Breast epithelium (tissue), 3 donors: ENCODE data around the gene EML1.

Experiments
- POLR2A ChIP-seq: fragments of 450-650 bp; IDR thresholded peaks from one replicate; pipeline ENCODE4 v1.6.1; 2016; ENCODE audit warnings: antibody characterized with exemption, mild to moderate bottlenecking, moderate library complexity
- POLR2AphosphoS5 ChIP-seq, 3 donors: sonication (generic); formaldehyde crosslinking; IDR thresholded peaks; one replicate each; pipeline ENCODE4 v1.6.1; 2017; ENCODE audit warnings: antibody characterized with exemption in 3 of 3
- TF ChIP-seq, protein P1 (sequence below), 3 donors: fragments of 450-650 bp; IDR thresholded peaks; one replicate each; pipeline ENCODE4 v1.5.1; 2016 to 2017; ENCODE audit warnings: antibody characterized with exemption in 3 of 3, mild to moderate bottlenecking in 3 of 3, moderate library complexity in 3 of 3

DNA sequence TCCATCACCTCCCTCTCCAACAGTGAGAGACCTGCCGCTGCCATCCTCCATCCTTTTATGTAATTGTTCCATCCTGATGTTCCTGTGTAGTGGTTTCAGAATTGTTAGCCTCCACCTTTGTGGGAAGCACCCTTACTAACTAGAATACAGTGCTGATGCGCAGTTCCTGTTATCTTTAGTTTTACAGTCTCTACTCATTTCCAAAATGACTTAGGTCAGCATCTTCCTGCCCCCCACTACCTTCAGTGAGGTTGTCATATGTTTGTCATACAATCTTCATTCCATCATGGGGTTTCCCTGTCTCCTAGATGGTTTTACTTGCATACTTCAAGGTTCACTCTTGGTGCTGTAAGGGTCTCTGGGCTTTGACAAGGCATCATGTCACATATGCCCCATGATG lies 69.8 kb downstream of the EML1 start:
- TF ChIP-seq, protein P1, sequence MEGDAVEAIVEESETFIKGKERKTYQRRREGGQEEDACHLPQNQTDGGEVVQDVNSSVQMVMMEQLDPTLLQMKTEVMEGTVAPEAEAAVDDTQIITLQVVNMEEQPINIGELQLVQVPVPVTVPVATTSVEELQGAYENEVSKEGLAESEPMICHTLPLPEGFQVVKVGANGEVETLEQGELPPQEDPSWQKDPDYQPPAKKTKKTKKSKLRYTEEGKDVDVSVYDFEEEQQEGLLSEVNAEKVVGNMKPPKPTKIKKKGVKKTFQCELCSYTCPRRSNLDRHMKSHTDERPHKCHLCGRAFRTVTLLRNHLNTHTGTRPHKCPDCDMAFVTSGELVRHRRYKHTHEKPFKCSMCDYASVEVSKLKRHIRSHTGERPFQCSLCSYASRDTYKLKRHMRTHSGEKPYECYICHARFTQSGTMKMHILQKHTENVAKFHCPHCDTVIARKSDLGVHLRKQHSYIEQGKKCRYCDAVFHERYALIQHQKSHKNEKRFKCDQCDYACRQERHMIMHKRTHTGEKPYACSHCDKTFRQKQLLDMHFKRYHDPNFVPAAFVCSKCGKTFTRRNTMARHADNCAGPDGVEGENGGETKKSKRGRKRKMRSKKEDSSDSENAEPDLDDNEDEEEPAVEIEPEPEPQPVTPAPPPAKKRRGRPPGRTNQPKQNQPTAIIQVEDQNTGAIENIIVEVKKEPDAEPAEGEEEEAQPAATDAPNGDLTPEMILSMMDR (IDR thresholded peaks at IDR 0.05), result no peak
- TF ChIP-seq POLR2A (no peak), POLR2AphosphoS5 (IDR thresholded peaks at IDR 0.05) (no peak)
